GM19397 (cell line): ENCODE results near the gene ZER1.
"Not testable (repeated sequence)": the region's sequence is repeated elsewhere in the genome, so short reads cannot be mapped to it uniquely, and the experiment has no call there.

Experiments used
- ATAC-seq: cut with Tn5 transposase; IDR thresholded peaks from one replicate; pipeline ENCODE4 v1.9.1; 2021; ENCODE audit warnings: mild to moderate bottlenecking, moderate library complexity; ENCODE audit not compliant: unreplicated experiment

The ZER1 gene

DNA sequence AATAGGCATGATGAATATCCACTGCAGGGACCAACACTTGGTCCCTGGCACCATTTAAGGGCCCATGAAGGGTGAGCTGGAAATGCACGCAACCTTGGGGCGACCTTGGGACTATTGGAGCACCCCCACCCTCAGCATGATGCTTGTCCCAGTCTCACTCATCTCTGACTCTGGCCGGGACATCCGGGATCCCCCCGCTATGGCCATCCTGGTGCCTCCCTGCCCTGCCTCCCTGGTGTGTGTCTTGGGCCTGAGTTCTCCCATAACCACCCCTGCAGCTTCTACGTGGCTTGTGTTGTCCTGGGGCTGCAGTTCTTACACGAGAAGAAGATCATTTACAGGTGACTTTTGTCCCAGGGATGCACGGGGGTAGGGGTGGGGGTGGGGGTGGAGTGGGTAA, 53.7 kb downstream of the ZER1 start:
- no peak for ATAC-seq

DNA sequence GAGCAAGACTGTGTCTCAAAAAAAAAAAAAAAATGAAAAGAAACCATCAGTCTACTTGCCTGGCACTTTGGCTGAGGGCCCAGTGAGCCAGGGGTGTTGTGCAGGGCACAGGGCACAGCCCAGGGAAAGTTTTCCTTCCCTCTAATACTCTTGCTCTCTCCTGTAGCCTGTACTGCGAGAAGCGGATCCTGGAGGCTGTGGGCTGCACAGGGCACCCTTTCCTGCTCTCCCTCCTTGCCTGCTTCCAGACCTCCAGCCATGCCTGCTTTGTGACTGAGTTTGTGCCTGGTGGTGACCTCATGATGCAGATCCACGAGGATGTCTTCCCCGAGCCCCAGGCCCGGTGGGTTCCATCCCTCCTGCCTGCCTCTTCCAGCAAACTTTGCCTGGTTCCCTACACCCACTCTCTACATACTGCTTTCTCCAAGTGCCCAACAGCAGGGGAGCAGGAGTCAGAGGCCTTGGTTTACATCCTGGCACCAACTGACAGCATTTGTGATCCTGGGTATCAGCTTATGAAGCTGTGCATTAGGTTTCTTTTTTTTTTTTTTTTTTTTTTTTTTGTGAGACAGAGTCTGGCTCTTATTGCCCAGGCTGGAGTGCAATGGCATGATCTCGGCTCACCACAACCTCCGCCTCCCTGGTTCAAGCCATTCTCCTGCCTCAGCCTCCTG, 55.0 kb downstream of the ZER1 start:
- ATAC-seq, result no peak

DNA sequence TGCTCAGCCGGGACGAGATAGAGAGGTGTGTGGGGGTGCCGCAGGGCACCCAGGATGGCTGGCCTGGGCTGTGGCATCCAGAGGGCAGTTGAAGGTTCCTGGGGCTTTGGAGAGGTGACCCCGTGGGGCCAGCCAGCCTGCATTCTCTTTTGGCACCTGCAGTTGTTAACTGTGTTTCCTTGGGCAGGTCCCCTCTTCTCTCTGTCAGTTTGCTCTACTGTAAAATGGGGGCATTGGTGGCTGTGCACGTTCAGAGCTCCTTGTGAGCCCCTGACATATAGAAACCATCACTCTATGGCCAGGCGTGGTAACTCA, 56.3 kb downstream of the ZER1 start:
- ATAC-seq, result no peak

DNA sequence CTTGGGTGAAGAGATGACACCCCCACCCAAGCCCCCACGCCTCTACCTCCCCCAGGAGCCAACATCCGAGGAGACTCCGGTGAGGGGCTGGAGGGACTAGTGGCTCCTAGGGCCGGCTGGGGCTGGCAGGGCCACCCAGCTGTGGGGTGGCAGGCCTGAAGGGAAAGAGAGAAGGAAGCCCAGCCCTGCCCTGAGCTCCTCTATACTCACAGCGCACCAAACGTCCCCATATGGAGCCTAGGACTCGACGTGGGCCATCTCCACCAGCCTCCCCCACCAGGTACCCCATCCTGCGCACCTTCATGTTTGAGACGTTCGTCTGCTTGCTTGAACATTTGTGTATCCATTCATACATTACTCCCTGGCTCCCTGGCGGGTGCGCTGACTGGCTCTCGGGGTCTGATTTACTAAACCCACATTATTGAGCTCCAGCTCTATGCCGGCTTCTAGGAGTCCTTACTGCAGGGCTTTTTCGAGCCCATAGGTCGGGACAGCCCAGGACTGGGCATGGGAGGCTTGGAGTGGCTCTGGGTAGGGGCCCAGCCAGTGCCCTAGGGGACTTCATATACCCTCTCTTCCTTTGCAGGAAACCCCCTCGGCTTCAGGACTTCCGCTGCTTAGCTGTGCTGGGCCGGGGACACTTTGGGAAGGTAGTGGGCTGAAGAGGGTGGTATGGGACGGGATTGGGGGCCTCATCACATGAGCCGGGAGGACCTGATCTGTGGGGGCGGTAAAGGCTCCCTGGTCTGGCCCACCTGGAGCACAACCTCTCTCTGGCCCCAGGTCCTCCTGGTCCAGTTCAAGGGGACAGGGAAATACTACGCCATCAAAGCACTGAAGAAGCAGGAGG, 56.9 kb downstream of the ZER1 start:
- no peak for ATAC-seq

DNA sequence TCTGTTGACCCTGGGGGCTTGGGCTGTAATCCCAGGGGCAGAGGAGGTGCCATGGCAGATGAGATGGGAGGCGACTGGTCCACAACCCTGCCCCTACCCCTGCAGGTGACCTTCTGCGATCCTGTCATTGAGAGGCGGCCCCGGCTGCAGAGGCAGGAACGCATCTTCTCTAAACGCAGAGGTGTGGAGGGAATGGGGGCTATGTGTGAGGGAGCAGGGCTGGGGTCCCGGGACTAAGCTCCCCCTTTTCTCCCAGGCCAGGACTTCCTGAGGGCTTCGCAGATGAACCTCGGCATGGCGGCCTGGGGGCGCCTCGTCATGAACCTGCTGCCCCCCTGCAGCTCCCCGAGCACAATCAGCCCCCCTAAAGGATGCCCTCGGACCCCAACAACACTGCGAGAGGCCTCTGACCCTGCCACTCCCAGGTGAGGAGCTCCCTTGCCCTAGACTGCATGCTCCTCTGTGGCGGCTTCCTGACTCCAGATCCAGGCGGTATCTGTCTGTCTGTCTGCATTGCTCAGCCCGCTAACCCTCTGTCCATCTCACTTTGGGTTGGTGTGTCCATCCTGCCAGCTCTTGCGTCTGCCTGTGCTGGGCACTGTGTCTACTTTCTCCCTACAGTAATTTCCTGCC, 57.7 kb downstream of the ZER1 start:
- ATAC-seq, result no peak

DNA sequence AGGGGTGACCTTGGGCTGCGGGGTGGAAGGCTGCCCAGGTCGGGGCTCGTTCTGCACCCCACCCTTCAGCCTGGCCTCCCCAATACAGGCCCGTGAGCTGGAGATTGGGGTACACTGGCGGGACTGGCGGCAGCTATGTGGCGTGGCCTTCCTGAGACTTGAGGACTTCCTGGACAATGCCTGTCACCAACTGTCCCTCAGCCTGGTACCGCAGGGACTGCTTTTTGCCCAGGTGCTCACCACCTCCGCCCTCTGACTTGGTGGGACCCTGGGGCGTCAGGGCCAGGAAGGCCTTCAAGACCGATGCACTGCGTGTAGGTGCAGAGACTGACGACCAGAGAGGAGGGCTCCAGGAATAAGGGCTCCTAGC, 58.3 kb downstream of the ZER1 start:
- ATAC-seq, result no peak

DNA sequence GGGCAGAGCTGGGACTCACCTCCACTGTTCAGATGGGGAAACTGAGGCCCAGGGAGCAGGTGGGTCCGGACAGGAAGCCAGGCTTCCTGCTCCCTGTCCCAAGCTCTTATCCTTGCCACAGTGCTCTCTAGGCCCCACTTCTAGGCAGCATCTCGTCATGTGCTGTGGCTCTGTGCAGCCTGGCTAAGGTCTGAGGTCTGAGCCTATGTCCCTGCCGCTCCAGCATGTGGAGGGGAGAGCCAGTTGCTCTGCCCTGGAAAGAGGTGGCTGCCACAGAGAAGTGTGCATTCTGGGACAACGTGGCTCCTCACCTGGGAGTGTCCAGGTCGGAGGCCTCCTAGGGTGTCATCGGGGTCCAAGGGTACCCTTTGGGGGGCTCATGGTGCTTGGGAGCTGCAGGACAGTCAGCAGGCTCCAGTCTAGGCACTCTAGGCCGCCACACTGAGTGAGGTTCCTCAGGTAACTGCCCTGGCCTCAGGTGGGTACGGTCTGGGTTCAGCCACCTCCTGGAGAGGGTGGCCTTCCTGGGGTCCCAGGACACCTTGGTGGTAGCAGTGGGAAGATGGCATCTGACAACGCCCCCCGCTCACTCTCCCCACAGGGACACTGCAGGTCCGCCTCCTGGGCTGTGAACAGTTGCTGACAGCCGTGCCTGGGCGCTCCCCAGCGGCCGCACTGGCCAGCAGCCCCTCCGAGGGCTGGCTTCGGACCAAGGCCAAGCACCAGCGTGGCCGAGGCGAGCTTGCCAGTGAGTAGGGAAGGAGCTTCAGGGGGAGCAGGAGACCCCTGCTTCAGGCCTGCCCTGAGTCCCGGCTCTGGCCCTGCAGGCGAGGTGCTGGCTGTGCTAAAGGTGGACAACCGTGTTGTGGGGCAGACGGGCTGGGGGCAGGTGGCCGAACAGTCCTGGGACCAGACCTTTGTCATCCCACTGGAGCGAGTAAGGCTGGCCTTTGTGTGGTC, 59.0 kb downstream of the ZER1 start:
- ATAC-seq, result no peak

DNA sequence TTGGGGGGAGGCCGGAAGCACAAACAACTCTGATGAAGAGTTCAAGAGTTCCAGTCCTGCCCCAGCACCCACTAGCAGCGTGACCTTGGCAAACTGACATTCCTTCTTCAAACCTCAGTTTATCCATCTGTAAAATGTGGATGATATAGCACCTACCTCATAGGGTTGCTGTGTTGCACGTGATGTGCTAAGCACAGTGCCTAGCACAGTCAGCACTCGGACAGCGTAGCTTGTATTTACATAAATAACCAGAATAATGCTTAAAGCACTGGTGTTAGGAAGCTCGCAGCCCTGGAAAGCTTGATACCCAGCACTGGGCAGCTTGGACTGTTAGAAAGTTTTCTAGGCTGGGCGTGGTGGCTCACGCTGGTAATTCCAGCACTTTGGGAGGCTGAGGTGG, 64.3 kb downstream of the ZER1 start:
- no peak for ATAC-seq

DNA sequence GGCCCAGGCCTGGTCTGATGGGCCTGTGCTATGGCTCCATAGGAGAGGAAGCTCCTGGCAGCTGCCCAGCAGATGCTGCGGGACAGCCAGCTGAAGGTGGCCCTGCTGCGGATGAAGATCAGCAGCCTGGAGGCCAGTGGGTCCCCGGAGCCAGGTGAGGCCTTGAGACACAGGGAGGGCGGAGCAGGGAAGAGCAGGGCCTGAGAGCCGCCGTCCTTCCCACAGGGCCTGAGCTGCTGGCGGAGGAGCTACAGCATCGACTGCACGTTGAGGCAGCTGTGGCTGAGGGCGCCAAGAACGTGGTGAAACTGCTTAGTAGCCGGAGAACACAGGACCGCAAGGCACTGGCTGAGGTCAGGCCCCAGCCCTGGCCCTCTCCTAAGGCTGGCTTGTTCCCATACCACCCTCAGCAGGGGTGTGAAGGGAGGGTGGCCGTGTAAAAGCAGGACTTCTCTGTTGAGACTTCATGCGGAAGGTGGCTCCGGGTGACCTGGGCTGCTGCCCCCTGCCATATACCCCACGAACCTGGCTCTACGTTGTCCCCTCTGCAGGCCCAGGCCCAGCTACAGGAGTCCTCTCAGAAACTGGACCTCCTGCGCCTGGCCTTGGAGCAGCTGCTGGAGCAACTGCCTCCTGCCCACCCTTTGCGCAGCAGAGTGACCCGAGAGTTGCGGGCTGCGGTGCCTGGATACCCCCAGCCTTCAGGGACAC, 64.9 kb downstream of the ZER1 start:
- no peak for ATAC-seq

DNA sequence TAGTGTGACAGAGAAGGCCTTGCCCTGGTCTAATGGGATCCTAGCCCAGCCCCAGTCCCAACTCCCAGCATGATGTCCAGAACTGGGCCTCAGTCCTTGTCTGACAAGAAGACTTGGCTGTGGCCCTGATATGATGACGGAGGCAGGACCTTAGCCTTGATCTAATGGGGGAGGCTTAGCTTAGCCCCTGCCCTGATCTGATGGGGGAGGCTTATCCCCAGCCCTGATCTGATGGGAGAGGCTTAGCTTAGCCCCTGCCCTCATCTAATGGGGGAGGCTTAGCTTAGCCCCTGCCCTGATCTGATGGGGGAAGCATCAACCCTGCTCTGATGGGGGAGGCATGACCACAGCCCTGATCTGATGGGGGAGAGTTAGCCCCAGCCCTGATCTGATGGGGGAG, 65.7 kb downstream of the ZER1 start:
- ATAC-seq, result no peak

DNA sequence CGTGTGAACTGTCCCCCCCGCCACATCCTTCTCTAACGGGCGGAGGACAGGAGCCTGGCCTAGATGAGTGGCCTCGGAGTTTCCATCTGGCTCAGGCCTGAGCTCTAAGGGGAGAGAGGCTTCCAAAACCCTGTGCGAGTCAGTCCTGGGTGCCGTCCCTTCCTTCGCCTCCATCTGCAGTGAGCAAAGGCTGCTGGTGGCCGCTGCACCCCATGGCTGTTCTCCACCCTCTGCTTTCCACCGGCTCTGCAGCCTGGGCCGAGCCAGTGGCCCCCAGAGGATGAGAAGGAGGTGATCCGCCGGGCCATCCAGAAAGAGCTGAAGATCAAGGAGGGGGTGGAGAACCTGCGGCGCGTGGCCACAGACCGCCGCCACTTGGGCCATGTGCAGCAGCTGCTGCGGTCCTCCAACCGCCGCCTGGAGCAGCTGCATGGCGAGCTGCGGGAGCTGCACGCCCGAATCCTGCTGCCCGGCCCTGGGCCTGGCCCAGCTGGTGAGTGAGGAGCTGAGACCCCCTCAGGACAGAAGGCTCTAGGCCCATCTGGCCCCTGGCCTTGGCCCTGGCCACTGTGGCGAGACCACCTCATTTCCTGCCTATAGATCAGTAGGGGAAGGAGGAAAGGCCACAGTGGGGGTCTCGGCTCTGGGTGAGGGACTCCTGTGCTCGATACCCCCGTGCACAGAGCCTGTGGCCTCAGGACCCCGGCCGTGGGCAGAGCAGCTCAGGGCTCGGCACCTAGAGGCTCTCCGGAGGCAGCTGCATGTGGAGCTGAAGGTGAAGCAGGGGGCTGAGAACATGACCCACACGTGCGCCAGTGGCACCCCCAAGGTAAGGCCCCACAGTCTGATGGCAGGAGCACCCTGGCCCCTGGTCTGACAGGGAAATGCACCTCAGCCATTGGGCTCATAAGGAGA, 66.4 kb downstream of the ZER1 start:
- no peak for ATAC-seq

DNA sequence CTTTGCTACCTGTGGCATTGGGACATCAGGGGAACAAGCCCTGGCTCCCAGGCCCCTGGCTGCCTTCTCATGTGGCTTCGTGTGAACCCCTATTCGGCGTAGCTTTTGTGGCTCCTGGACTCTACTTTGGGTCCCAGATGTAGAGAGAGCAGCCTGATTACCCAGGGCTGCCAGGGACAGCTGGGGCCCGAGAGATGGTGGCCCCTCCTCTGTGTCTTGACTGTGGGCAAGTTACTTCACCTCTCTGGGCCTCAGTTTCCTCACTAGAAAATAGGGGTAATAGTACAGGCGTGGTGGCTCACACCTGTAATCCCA, 67.4 kb downstream of the ZER1 start:
- no peak for ATAC-seq

DNA sequence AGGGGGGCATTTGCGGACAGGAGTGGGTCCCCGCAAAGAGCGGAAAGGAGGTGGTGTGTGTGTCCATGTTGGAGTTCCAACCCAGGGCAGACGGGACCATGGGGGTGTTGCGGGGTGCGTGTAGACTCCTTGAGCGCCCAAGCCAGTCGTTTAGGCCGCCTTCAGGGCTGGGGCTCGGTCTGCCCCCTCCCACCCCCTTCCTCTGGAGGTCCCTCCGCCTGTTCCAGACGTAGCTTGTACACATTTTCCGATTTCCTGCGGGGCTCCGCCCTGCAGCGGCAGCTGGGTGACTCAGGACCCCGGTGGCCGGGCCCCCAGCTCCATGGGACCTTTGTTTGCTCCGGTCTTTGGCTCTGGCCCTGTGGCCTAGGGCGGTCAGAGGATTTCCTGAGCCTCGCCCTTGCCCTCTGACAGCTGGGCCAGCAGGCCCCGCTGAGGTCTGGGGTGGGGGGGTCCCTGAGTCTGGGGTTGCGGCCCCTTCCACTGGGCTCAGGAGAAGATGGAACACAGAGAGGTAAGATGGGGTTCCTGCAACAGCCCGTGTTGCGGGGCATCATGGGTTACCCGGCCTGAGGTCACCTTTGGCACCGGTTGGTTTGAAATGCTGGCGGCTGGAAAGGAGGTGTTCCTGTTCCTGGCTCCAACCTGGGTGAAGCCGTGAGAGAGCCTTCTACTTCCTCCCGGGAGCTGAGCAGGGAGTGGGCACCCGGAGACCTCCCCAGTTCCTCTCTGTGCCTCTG, 67.9 kb downstream of the ZER1 start:
- no peak for ATAC-seq

DNA sequence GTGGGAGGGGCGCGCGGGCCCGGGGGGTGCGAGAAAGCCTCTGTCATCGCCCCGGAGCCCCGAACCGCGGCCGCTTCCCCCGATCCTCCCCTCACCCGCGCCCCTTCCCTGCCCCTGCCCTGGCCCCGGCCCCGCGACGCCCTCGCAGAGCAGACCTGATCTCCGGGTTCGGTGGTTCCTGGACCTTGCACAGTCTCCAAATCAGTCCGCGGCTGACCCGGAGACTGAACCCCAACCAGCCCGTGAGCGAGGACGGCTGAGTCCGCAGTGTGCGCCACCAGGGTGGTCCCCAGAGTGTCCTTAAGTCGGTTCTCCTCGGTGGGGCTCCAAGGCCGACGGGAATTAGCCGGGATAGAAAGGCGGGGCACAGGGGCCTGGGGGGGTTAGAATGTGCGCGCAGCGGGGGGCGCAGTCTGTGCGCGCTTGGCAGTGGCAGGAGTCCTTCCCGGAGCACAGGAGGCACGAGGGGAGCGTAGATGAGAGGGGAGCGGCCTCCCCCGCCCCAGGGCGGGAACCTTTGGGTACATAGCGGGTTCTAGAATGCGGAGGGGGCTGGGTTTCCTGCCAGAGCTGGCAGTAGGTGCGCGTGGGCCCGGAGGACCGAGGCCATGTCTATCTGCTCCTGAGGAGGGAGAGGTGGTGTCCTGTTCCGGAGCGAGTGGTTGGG, 68.6 kb downstream of the ZER1 start:
- ATAC-seq, result peak; percentile 19

DNA sequence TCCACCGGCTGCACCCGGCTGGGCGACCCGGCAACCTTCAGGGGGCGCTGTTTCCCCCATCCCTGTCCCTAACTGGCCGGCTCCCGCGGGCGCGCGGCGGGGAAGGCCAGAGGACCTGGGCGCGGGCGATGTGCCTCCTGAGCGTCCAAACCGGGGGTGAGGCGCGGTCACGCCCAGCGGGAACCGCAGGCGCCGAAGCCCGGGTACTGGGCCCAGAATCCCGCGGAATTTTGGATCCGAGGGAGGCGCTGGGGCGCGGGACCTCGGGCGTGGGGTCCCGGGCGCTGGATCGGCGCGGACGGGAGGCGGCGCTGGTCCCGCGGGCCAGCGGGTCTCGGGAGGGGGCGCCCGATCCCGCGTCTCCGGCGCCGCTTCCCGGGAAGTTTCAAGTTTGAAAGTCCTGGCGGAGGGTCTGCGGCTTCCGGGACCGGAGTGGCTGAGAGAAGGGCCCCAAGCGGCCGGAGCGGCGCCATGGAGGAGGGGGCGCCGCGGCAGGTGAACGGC, 69.2 kb downstream of the ZER1 start, which contains the start of gene PKN3:
Gene PKN3 (plus strand): TSS at position 59 of the 504 bp plus-strand sequence. CDS start 413 bp downstream, at position 472.
- ATAC-seq, result peak; percentile 79

DNA sequence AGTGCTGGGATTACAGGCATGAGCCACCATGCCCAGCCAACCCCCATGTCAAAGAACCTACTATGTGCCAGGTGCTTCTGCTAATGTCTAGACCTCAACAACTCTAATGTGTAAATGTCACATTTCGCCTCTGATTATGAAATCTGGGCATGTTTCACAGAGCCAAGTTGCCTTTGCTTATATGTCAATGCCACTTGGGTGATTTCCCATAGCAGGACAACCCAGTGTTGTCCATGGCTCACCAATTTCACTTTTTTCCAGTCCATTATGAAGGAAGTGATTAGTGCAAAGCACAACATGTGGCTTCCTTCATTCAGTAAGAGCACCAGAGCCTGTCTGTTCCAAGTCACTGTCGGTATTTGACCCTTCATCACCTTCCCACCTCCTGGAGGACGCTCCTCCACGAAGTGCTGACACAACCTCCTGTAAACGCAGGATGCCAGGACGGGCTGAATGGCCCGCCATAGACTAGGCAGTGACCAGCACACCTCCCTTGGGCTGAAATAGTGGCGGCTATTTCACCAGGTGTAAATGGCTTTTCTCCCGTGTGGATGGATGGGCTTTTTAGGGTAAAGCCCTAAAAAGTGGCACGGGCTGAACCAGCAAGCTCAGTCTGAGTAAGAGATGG, 70.4 kb downstream of the ZER1 start:
- ATAC-seq, result no peak

DNA sequence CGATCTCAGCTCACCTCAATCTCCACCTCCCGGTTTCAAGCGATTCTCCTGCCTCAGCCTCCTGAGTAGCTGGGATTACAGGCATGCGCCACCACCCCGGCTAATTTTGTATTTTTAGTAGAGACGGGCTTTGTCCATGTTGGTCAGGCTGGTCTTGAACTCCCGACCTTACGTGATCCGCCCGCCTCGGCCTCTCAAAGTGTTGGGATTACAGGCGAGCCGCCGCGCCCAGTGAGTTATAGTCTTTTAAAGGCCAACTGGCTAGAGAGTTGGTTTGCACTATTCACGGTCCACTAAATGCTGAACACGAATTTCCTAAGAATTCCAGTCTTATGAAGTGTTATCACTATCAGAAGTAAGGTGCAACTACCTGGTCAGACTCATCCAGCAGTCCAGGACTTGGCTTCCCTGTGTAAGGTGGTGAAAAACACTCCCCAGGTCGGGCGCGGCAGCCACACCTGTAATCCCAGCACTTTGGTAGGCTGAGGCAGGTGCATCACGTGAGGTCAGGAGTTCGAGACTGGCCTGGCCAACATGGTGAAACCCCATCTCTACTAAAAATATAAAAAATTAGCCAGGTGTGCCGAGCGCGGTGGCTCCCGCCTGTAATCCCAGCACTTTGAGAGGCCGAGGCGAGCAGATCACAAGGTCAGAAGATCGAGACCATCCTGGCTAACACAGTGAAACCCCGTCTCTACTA, 72.5 kb downstream of the ZER1 start:
- ATAC-seq, result not testable (repeated sequence)
